Heart right ventricle (tissue), 16 donors: Measurements from ENCODE around the gene DHRSX. TPM values are rescaled to one million over a fixed set of nuclear protein-coding genes. Genes with fewer than 3 reads are reported as not detected.
"Not testable (repeated sequence)": the region's sequence is repeated elsewhere in the genome, so short reads cannot be mapped to it uniquely, and the experiment has no call there.

Source experiments
- ATAC-seq, 8 donors: fragments of 200-7000 bp; cut with Tn5 transposase; one replicate each; pipeline ENCODE4 v1.9.1; 2020; ENCODE audit warnings: mild to moderate bottlenecking in 8 of 8, moderate library complexity in 8 of 8, moderate number of reproducible peaks in 1 of 8
- DNase-seq, 2 donors: peaks; one replicate each; pipeline ENCODE4 v3.0.0-alpha.2; 2020
- H3K27ac ChIP-seq, 10 donors: fragments of 200-600 bp; sonication (generic) in 2 of 10; one replicate each; pipeline versions ENCODE4 v1.5.0 to v1.8.0; 2020 to 2022; ENCODE audit warnings: mild to moderate bottlenecking in 3 of 10
- H3K27me3 ChIP-seq, 7 donors: fragments of 200-600 bp; one replicate each; pipeline ENCODE4 v1.8.0; 2021 to 2022; ENCODE audit warnings: mild to moderate bottlenecking in 2 of 7
- H3K36me3 ChIP-seq, 9 donors: fragments of 200-600 bp; sonication (generic) in 1 of 9; one replicate each; pipeline versions ENCODE4 v1.5.0 to v1.8.0; 2020 to 2022; ENCODE audit warnings: mild to moderate bottlenecking in 2 of 9
- H3K4me1 ChIP-seq, 9 donors: fragments of 200-600 bp; sonication (generic) in 1 of 9; one replicate each; pipeline versions ENCODE4 v1.5.0 to v1.8.0; 2020 to 2022; ENCODE audit warnings: mild to moderate bottlenecking in 4 of 9
- H3K4me3 ChIP-seq, 10 donors: fragments of 200-600 bp; sonication (generic) in 2 of 10; one replicate each; pipeline versions ENCODE4 v1.5.0 to v1.8.0; 2020 to 2022; ENCODE audit warnings: mild to moderate bottlenecking in 7 of 10, moderate library complexity in 2 of 10
- H3K9me3 ChIP-seq, 11 donors: fragments of 200-600 bp in 10 of 11; sonication (generic) in 2 of 11; one replicate each; pipeline versions ENCODE4 v1.5.0 to v1.8.0; 2013 to 2022; ENCODE audit warnings: mild to moderate bottlenecking in 2 of 11, control low read depth in 1 of 11, moderate library complexity in 1 of 11
- WGBS, 2 donors: extraction: QIAGEN DNeasy Blood & Tissue Kit; methylation state at CpG; one replicate each; pipeline ENCODE4 v1.1.7; 2013; ENCODE audit warnings: inconsistent platforms in 1 of 2; 5-methylcytosine and 5-hydroxymethylcytosine counted together
- intact Hi-C, 10 donors: fragments of 100-400 bp; cut with DNase I; formaldehyde crosslinking; loops; one replicate each; pipeline versions ENCODE4 v1.11.1 to v1.14.2; 2022
- polyA plus RNA-seq, 2 donors: library from polyadenylated mRNA; stranded (reverse); fragments of 200-250 nt; gene quantifications; one replicate each; pipeline ENCODE4 v1.2.3, GENCODE V29; 2013
- total RNA-seq, 10 donors: library from RNA; stranded (reverse); fragmentation: NEBNext Ultra II Directional in 3 of 10; extraction: Animal tissue kit (Norgen Biotek cat#: 25700) in 3 of 10; gene quantifications; one replicate each; pipeline versions ENCODE4 v1.2.1 to v1.2.4, GENCODE V29; 2021 to 2023
- TF ChIP-seq, protein P1 (sequence below), 9 donors: fragments of 200-600 bp; sonication (generic) in 2 of 9; IDR thresholded peaks; one replicate each; pipeline versions ENCODE4 v1.5.0 to v1.8.0; 2021 to 2022; ENCODE audit warnings: antibody characterized with exemption in 9 of 9, mild to moderate bottlenecking in 5 of 9, moderate library complexity in 1 of 9
- donor health status: Arrhythmogenic right ventricular cardiomyopathy.
- donor health status: ischemic (EF 13 %, LVEDD 7.1; RV severe dilation, severe dysfunction).
- donor health status: healthy with polysubstance abuse.
- donor health status: DM: no; HTN: yes; CAD: no.
- donor health status: DM: no; HTN: no; CAD: no.
- donor health status: ischemic (EF 25% LVEDD 6.9; RV normal size, moderate dysfunction).
- donor health status: ischemic (EF 25% LVEDD 5.7; RV mildly dilated, moderate dysfunction).
- donor health status: healthy.
- donor health status: DM: yes; HTN: yes; CAD: no.
- donor health status: Ischemic cardiomyopathy.
- donor health status: ischemic (EF 35%, LVEDD 5.7; RV mildly dilated, moderate dysfunction).
- donor health status: nonischemic (EF 11% LVEDD 7.7; RV severe dilation, severe dysfunction).
- donor health status: DM: yes; HTN: yes; CAD: no.
- donor health status: PGD.
- donor health status: ischemic (EF 29% LVEDD 5.4; RV normal size, mild dysfunction).
- donor health status: nonischemic (EF 23%, LVEDD 6.1; RV moderate dilation, normal function).

DHRSX gene
- total and polyA plus RNA-seq, 12 donors, result 13.8 to 35.9 (median 26.2) TPM

DNA sequence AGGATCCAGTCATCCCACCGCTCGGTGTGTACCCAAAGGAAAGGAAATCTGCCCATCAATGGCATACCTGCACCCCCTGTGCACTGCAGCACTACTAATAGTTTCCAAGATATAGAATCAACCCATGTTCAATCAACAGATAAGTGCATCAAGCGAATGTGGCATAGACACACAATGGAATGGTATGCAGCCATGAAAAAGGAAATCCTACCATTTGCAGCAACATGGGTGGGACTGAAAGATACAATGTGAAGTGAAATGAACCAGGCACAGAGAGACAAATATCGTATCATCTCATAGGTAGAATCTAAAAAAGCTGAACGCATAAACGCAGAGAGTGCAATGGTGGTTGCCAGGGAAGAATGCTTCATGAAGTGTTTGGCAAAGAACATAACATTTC lies 42.5 kb downstream of the DHRSX start:
- Histone ChIP-seq H3K27ac (no peak overlapping the region), H3K9me3 (peaks cover 0 to 3% (median 0%) of the 10 kb centered on the region in 11 donors), H3K4me1 (peaks cover 0 to 16% (median 0%) of the 10 kb centered on the region in 9 donors), H3K4me3 (no peak overlapping the region), H3K36me3 (peaks cover 0 to 4% (median 0%) of the 10 kb centered on the region in 9 donors), H3K27me3 (no peaks in the 10 kb centered on the region)
- WGBS, 2 donors, result 89 to 92% methylated on average over 6 of the region's 6 CpGs
- DNase-seq (no peak), ATAC-seq (no peak)
- intact Hi-C loops, result no loop called here
- TF ChIP-seq, protein P1, sequence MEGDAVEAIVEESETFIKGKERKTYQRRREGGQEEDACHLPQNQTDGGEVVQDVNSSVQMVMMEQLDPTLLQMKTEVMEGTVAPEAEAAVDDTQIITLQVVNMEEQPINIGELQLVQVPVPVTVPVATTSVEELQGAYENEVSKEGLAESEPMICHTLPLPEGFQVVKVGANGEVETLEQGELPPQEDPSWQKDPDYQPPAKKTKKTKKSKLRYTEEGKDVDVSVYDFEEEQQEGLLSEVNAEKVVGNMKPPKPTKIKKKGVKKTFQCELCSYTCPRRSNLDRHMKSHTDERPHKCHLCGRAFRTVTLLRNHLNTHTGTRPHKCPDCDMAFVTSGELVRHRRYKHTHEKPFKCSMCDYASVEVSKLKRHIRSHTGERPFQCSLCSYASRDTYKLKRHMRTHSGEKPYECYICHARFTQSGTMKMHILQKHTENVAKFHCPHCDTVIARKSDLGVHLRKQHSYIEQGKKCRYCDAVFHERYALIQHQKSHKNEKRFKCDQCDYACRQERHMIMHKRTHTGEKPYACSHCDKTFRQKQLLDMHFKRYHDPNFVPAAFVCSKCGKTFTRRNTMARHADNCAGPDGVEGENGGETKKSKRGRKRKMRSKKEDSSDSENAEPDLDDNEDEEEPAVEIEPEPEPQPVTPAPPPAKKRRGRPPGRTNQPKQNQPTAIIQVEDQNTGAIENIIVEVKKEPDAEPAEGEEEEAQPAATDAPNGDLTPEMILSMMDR (IDR thresholded peaks at IDR 0.05), result no peak

GRCh38 chrX:2457289-2458133 lies 43.3 kb downstream of the DHRSX start:
- intact Hi-C loops, result no loop called here
- Histone ChIP-seq H3K27me3 (no peaks in the 10 kb centered on the region), H3K4me3 (no peak overlapping the region), H3K36me3 (peaks cover 0 to 4% (median 0%) of the 10 kb centered on the region in 9 donors), H3K27ac (no peak overlapping the region), H3K9me3 (peaks cover 0 to 3% (median 0%) of the 10 kb centered on the region in 11 donors), H3K4me1 (peaks cover 0 to 12% (median 0%) of the 10 kb centered on the region in 9 donors)
- 91 to 92% methylated on average over 26 of the region's 26 CpGs for WGBS, 2 donors
- DNase-seq, result no peak
- no peak for ATAC-seq
- TF ChIP-seq, protein P1 (IDR thresholded peaks at IDR 0.05), result no peak

- H3K36me3 ChIP-seq, ATAC-seq, H3K27ac ChIP-seq, DNase-seq, H3K4me3 ChIP-seq, H3K4me1 ChIP-seq, intact Hi-C loops, H3K9me3 ChIP-seq, H3K27me3 ChIP-seq: not testable (repeated sequence)
- WGBS, 2 donors, result 96% methylated on average over 8 of the region's 8 CpGs
These were observed 44.7 kb downstream of the DHRSX start for GRCh38 chrX:2456091-2456490.

DNA sequence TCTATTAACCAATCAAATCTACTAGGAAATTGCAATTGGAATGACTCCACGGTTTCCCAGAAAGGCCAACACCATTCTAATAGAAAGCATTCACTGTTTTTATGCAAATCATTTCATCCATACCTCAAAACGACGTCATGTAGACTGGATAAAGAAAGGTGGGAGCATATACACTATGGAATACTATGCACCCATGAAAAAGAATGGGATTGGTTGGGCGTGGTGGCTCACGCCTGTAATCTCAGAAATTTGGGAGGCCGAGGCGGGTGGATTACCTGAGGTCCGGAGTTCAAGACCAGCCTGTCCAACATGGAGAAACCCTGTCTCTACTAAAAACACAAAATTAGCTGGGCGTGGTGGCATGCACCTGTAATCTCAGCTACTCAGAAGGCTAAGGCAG lies 46.2 kb downstream of the DHRSX start:
- H3K27me3 ChIP-seq, ATAC-seq, H3K27ac ChIP-seq, DNase-seq, intact Hi-C loops, H3K36me3 ChIP-seq, H3K4me3 ChIP-seq, H3K9me3 ChIP-seq: not testable (repeated sequence)
- WGBS, 2 donors, result 92 to 93% methylated on average over 9 of the region's 9 CpGs
- H3K4me1 ChIP-seq, result peaks cover 0 to 12% (median 0%) of the 10 kb centered on the region in 9 donors

DNA sequence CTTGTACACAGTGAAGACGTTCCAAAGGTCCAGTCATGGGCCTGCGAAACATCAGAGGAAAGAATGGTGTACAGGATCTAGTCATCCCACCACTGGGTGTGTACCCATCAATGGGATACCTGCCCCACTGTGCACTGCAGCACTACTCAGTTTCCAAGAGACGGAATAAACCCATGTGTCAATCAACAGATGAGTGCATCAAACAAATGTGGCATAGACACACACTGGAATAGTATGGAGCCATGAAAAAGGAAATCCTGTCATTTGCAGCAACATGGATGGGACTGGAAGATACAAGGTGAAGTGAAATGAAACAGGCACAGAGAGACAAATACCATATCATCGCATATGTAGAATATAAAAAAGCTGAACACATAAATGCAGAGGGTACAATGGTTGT lies 48.0 kb downstream of the DHRSX start:
- Histone ChIP-seq H3K27ac (no peak overlapping the region), H3K9me3 (peaks cover 0 to 4% (median 0%) of the 10 kb centered on the region in 11 donors), H3K36me3 (peaks cover 0 to 4% (median 0%) of the 10 kb centered on the region in 9 donors), H3K4me3 (no peak overlapping the region), H3K4me1 (peaks cover 0 to 12% (median 0%) of the 10 kb centered on the region in 9 donors), H3K27me3 (no peaks in the 10 kb centered on the region)
- DNase-seq (no peak), ATAC-seq (no peak)
- TF ChIP-seq, protein P1 (IDR thresholded peaks at IDR 0.05), result no peak
- intact Hi-C loops, result no loop called here
- WGBS, 2 donors, result 96 to 97% methylated on average over 4 of the region's 4 CpGs
